Gastrocnemius medialis (tissue), 4 donors: ENCODE results near the gene FAM222B. TPM values are rescaled to one million over a fixed set of nuclear protein-coding genes. Genes with fewer than 3 reads are reported as not detected.

Experiments used
- ATAC-seq, 2 donors: fragments of 150-250 bp; one replicate each; pipeline ENCODE4 v1.9.1; 2016
- DNase-seq, 2 donors: peaks; one replicate each; pipeline ENCODE4 v3.0.0-alpha.2; 2019
- H3K27ac ChIP-seq, 4 donors: fragments of 200-600 bp; sonication (generic); 1 replicate in 1 of 4; 2 replicates in 3 of 4; pipeline ENCODE4 v1.5.1; 2016 to 2018; ENCODE audit warnings: mild to moderate bottlenecking in 2 of 4, moderate library complexity in 1 of 4
- H3K27me3 ChIP-seq, 3 donors: fragments of 200-600 bp; sonication (generic) in 2 of 3; 1 replicate in 1 of 3; 2 replicates in 2 of 3; pipeline versions ENCODE4 v1.5.1 to v1.6.0; 2016 to 2019; ENCODE audit warnings: mild to moderate bottlenecking in 1 of 3, moderate library complexity in 1 of 3
- H3K36me3 ChIP-seq, 2 donors: fragments of 200-600 bp; sonication (generic) in 1 of 2; one replicate each; pipeline ENCODE4 v1.5.1; 2017 to 2018
- H3K4me1 ChIP-seq, 2 donors: fragments of 200-600 bp; sonication (generic) in 1 of 2; one replicate each; pipeline ENCODE4 v1.5.1; 2016 to 2017; ENCODE audit warnings: mild to moderate bottlenecking in 2 of 2
- H3K4me3 ChIP-seq, 4 donors: fragments of 200-600 bp; sonication (generic) in 3 of 4; 1 replicate in 1 of 4; 2 replicates in 3 of 4; pipeline ENCODE4 v1.5.1; 2016 to 2019; ENCODE audit warnings: mild to moderate bottlenecking in 2 of 4
- H3K9me3 ChIP-seq, 3 donors: fragments of 200-600 bp; sonication (generic) in 2 of 3; 1 replicate in 1 of 3; 2 replicates in 2 of 3; pipeline ENCODE4 v1.5.1; 2016 to 2019
- CTCF ChIP-seq, 5 experiments: fragments of 450-650 bp in 3 of 5; fragments of 200-600 bp in 2 of 5; sonication (generic) in 2 of 5; IDR thresholded peaks in 4 of 5; conservative IDR thresholded peaks in 1 of 5; 1 replicate in 4 of 5; 2 replicates in 1 of 5; pipeline ENCODE4 v1.5.1; 2016 to 2019; ENCODE audit warnings: antibody characterized with exemption in 5 of 5, mild to moderate bottlenecking in 3 of 5, moderate library complexity in 3 of 5
- POLR2A ChIP-seq, 2 donors: fragments of 450-650 bp; IDR thresholded peaks; one replicate each; pipeline ENCODE4 v1.6.1; 2017; ENCODE audit warnings: antibody characterized with exemption in 2 of 2, mild to moderate bottlenecking in 2 of 2, moderate library complexity in 2 of 2
- in situ Hi-C, 4 donors: fragments of 200-750 bp; cut with MboI; loops; one replicate each; pipeline versions ENCODE4 v1.15.0 to v1.8.0; 2017; ENCODE audit warnings: low sequenced_read_pairs in 4 of 4
- intact Hi-C: fragments of 100-400 bp; cut with DNase I; formaldehyde crosslinking; loops from one replicate; pipeline ENCODE4 v1.15.1; 2023; ENCODE audit warnings: low total_unique reads
- total RNA-seq, 4 donors: library from RNA; depleted of rRNA; stranded (reverse); fragments of >200 nt; gene quantifications; one replicate each; pipeline versions ENCODE4 v1.1.0 to v1.2.3, GENCODE V29; 2016

FAM222B gene
- total RNA-seq, 4 donors from 2014 or later: 36.2 to 82.6 (median 66.8) TPM

- peak overlapping the region; percentile 79 to 95 (median 89) for H3K4me3 ChIP-seq
- peaks cover 31 to 38% of the 10 kb centered on the region in 2 donors for H3K4me1 ChIP-seq
- in situ Hi-C loops (no loop called here), intact Hi-C loops (loop anchor here (2.0 to 5.0 kb wide), 3 partner anchors 42 to 84 kb away; partner anchors contain the start of genes ERAL1, FLOT2 and NEK8)
- DNase-seq: no peak
- peak; percentile 17 to 23 for ATAC-seq
- H3K36me3 ChIP-seq: no peaks in the 10 kb centered on the region
- TF ChIP-seq CTCF (IDR thresholded peaks at IDR 0.05 in 4 of 5, conservative IDR thresholded peaks at IDR 0.05 in 1 of 5): no peak
- no peak for TF ChIP-seq POLR2A (IDR thresholded peaks at IDR 0.05)
- H3K27me3 ChIP-seq: no peaks in the 10 kb centered on the region
- H3K27ac ChIP-seq: peak overlapping the region; percentile 93 to 94 (median 94)
- H3K9me3 ChIP-seq: no peaks in the 10 kb centered on the region
Observed at GRCh38 chr17:28812748-28813377, 29.7 kb downstream of the FAM222B start.

- peak; percentile 84 to 87 for ATAC-seq
- TF ChIP-seq CTCF (IDR thresholded peaks at IDR 0.05 in 4 of 5, conservative IDR thresholded peaks at IDR 0.05 in 1 of 5) (no peak), POLR2A (IDR thresholded peaks at IDR 0.05) (peak; percentile 81 to 85)
- Histone ChIP-seq H3K4me3 (peak overlapping the region; percentile 79 to 95 (median 89)), H3K27ac (peak overlapping the region; percentile 93 to 94 (median 94)), H3K9me3 (no peaks in the 10 kb centered on the region), H3K36me3 (no peaks in the 10 kb centered on the region), H3K27me3 (no peaks in the 10 kb centered on the region), H3K4me1 (peaks cover 37 to 44% of the 10 kb centered on the region in 2 donors)
- intact Hi-C loops (loop anchor here (2.0 to 5.0 kb wide), 3 partner anchors 43 to 85 kb away; partner anchors contain the start of genes ERAL1, FLOT2 and NEK8), in situ Hi-C loops (no loop called here)
- peak; percentile 98 for DNase-seq
Observed at GRCh38 chr17:28812091-28812747, 30.4 kb downstream of the FAM222B start.

GRCh38 chr17:28811651-28812090, 30.9 kb downstream of the FAM222B start:
- Histone ChIP-seq H3K36me3 (no peaks in the 10 kb centered on the region), H3K27ac (peak overlapping the region; percentile 93 to 94 (median 94)), H3K4me3 (peak overlapping the region; percentile 79 to 95 (median 89)), H3K9me3 (no peaks in the 10 kb centered on the region), H3K4me1 (peaks cover 43 to 50% of the 10 kb centered on the region in 2 donors), H3K27me3 (no peaks in the 10 kb centered on the region)
- ATAC-seq (no peak), DNase-seq (no peak)
- in situ Hi-C loops (no loop called here), intact Hi-C loops (loop anchor here (2.0 to 5.0 kb wide), 3 partner anchors 43 to 86 kb away; partner anchors contain the start of genes ERAL1, FLOT2 and NEK8)
- TF ChIP-seq CTCF (IDR thresholded peaks at IDR 0.05 in 4 of 5, conservative IDR thresholded peaks at IDR 0.05 in 1 of 5) (no peak), POLR2A (IDR thresholded peaks at IDR 0.05) (no peak)

GRCh38 chr17:28810437-28810836, 32.2 kb downstream of the FAM222B start:
- DNase-seq (no peak), ATAC-seq (no peak)
- in situ Hi-C loops (no loop called here), intact Hi-C loops (loop anchor here (5.0 kb wide), 1 partner anchor 87 kb away; the partner anchor contains the start of gene FLOT2)
- no peak for TF ChIP-seq CTCF (IDR thresholded peaks at IDR 0.05 in 4 of 5, conservative IDR thresholded peaks at IDR 0.05 in 1 of 5)
- TF ChIP-seq POLR2A (IDR thresholded peaks at IDR 0.05): no peak
- no peaks in the 10 kb centered on the region for H3K9me3 ChIP-seq
- peak overlapping the region in 2 of 4 donors; percentile 79 to 95 for H3K4me3 ChIP-seq
- H3K4me1 ChIP-seq: peaks cover 43 to 55% of the 10 kb centered on the region in 2 donors
- peaks cover 0 to 10% of the 10 kb centered on the region in 2 donors for H3K36me3 ChIP-seq
- no peaks in the 10 kb centered on the region for H3K27me3 ChIP-seq
- H3K27ac ChIP-seq: peak overlapping the region; percentile 93 to 94 (median 94)
